HepG2 (cell line): ENCODE measurements around the gene TOE1. TPM values are rescaled to one million over a fixed set of nuclear protein-coding genes. Genes with fewer than 3 reads are reported as not detected.

Source experiments
- CBX5 ChIP-seq: sonication (generic); formaldehyde crosslinking; IDR thresholded peaks from 2 replicates; pipeline ENCODE4 v1.4.0; 2020; ENCODE audit warnings: missing genetic modification reagents, borderline replicate concordance
- CEBPG ChIP-seq: IDR thresholded peaks from 2 replicates; pipeline ENCODE4 v1.6.1; 2016
- CHCHD3 ChIP-seq: sonication (generic); formaldehyde crosslinking; IDR thresholded peaks from 2 replicates; pipeline ENCODE4 v1.8.0; 2022; ENCODE audit warnings: mild to moderate bottlenecking, missing genetic modification reagents, moderate library complexity
- IKZF1 ChIP-seq: fragments of 450-650 bp; IDR thresholded peaks from 2 replicates; pipeline ENCODE4 v1.7.1; 2016
- KLF16 ChIP-seq, 2 experiments: sonication (generic) in 1 of 2; formaldehyde crosslinking in 1 of 2; IDR thresholded peaks; 2 replicates each; pipeline versions ENCODE4 v1.6.1 to v1.8.0; 2016 to 2023; ENCODE audit warnings: missing genetic modification reagents in 2 of 2, missing compliant biosample characterization in 1 of 2
- SMC3 ChIP-seq: IDR thresholded peaks from 2 replicates; pipeline ENCODE4 v1.6.1; 2011; ENCODE audit warnings: low read length, improper control_type of control experiment
- ZNF441 ChIP-seq: sonication (generic); formaldehyde crosslinking; IDR thresholded peaks from 2 replicates; pipeline ENCODE4 v1.7.0; 2021; ENCODE audit warnings: missing genetic modification reagents, borderline replicate concordance
- ZNF513 ChIP-seq: sonication (generic); formaldehyde crosslinking; conservative IDR thresholded peaks from 2 replicates; pipeline ENCODE4 v1.5.0; 2020; ENCODE audit warnings: missing genetic modification reagents
- ZNF563 ChIP-seq: sonication (generic); formaldehyde crosslinking; IDR thresholded peaks from 2 replicates; pipeline ENCODE4 v1.8.0; 2022; ENCODE audit warnings: mild to moderate bottlenecking, moderate library complexity, missing genetic modification reagents
- ZNF776 ChIP-seq: sonication (generic); formaldehyde crosslinking; IDR thresholded peaks from 2 replicates; pipeline ENCODE4 v1.4.0; 2020; ENCODE audit warnings: mild to moderate bottlenecking, missing genetic modification reagents
- ZSCAN22 ChIP-seq: sonication (generic); formaldehyde crosslinking; IDR thresholded peaks from 2 replicates; pipeline ENCODE4 v1.4.0; 2020; ENCODE audit warnings: mild to moderate bottlenecking, missing genetic modification reagents
- polyA plus RNA-seq, 8 experiments: library from polyadenylated mRNA; depleted of rRNA in 3 of 8; stranded (reverse) in 7 of 8; unstranded in 1 of 8; fragments of >200 nt; fragmentation: Illumina TruSeq in 4 of 8; extraction: Trizol in 4 of 8; gene quantifications; 2 replicates each; pipeline versions ENCODE4 v1.2.1 to v1.2.3, GENCODE V29; 2011 to 2016; ENCODE audit warnings: low read depth in 4 of 8, missing spikeins in 1 of 8, mixed read lengths in 1 of 8; ENCODE audit not compliant: insufficient read depth in 1 of 8
- total RNA-seq, 5 experiments: library from RNA; depleted of rRNA; stranded (reverse); fragments of >200 nt; fragmentation: Illumina TruSeq; extraction: Trizol; gene quantifications; 2 replicates each; pipeline ENCODE4 v1.2.3, GENCODE V29; 2016; ENCODE audit warnings: low read depth in 1 of 5
- TF ChIP-seq, protein P1 (sequence below): sonication (generic); formaldehyde crosslinking; IDR thresholded peaks from 2 replicates; pipeline ENCODE4 v1.5.0; 2020; ENCODE audit warnings: mild to moderate bottlenecking, missing genetic modification reagents, borderline replicate concordance
- TF ChIP-seq, protein P2 (sequence below): sonication (generic); formaldehyde crosslinking; IDR thresholded peaks from 2 replicates; pipeline ENCODE4 v1.8.0; 2022; ENCODE audit warnings: mild to moderate bottlenecking, missing genetic modification reagents, moderate library complexity
- TF ChIP-seq, protein P3 (sequence below): sonication (generic); formaldehyde crosslinking; IDR thresholded peaks from 2 replicates; pipeline ENCODE4 v1.4.0; 2020; ENCODE audit warnings: missing genetic modification reagents

The TOE1 gene
- total and polyA plus RNA-seq, 2 of the 13 experiments (the other 11 are each of a cell fraction or from before 2014, with no cell fraction given) = 14.1 to 19.0 TPM

DNA sequence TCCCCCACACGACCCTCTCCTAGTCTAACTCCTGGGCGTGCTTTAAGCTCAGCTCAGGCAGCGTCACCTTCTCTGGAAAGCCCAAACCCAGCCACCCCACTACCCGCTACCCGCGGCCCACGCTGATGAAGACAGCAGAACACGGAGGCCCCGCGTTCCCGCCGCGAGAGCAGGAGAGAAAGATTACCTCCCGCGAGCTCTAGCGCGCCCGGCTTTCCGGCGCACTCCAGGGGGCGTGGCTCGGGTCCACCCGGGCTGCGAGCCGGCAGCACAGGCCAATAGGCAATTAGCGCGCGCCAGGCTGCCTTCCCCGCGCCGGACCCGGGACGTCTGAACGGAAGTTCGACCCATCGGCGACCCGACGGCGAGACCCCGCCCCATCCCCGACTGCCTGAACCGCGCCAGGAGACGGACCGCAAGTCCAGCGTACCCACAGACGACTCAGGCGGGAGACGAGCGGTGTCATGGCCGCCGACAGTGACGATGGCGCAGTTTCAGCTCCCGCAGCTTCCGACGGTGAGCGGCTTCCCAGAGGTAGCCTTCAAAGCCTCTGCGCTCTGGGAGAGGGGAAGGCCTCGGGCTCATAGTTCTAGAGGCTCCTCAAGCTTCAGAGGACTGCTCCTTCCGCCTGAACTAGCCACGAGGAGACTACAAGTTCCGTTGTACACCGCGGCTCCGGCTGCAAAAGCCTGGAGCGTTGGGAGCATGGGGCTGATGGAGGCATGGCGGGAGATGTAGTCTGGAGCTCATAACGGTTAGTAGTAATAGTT is at the start of gene TOE1, which contains the start of gene MUTYH (continued):
- TF ChIP-seq, protein P1, sequence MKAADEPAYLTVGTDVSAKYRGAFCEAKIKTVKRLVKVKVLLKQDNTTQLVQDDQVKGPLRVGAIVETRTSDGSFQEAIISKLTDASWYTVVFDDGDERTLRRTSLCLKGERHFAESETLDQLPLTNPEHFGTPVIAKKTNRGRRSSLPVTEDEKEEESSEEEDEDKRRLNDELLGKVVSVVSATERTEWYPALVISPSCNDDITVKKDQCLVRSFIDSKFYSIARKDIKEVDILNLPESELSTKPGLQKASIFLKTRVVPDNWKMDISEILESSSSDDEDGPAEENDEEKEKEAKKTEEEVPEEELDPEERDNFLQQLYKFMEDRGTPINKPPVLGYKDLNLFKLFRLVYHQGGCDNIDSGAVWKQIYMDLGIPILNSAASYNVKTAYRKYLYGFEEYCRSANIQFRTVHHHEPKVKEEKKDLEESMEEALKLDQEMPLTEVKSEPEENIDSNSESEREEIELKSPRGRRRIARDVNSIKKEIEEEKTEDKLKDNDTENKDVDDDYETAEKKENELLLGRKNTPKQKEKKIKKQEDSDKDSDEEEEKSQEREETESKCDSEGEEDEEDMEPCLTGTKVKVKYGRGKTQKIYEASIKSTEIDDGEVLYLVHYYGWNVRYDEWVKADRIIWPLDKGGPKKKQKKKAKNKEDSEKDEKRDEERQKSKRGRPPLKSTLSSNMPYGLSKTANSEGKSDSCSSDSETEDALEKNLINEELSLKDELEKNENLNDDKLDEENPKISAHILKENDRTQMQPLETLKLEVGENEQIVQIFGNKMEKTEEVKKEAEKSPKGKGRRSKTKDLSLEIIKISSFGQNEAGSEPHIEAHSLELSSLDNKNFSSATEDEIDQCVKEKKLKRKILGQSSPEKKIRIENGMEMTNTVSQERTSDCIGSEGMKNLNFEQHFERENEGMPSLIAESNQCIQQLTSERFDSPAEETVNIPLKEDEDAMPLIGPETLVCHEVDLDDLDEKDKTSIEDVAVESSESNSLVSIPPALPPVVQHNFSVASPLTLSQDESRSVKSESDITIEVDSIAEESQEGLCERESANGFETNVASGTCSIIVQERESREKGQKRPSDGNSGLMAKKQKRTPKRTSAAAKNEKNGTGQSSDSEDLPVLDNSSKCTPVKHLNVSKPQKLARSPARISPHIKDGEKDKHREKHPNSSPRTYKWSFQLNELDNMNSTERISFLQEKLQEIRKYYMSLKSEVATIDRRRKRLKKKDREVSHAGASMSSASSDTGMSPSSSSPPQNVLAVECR (CRISPR knock-in tag) = peak; percentile 99
- TF ChIP-seq ZNF441 (CRISPR knock-in tag) = peak; percentile 20; the same call in 1 of the 2 replicates
- 0 out of 2 replicates have a peak, but pooled peaks have one; percentile 59 for TF ChIP-seq ZNF563 (CRISPR knock-in tag)
- TF ChIP-seq CEBPG = 0 out of 2 replicates have a peak, but pooled peaks have one; percentile 13
- TF ChIP-seq CBX5 (CRISPR knock-in tag) = peak; percentile 23; the same call in 1 of the 2 replicates
- TF ChIP-seq ZNF776 (CRISPR knock-in tag) = peak; percentile 34; the same call in 1 of the 2 replicates
- TF ChIP-seq ZSCAN22 (CRISPR knock-in tag) = no peak
- no peak for TF ChIP-seq CHCHD3 (CRISPR knock-in tag)
- TF ChIP-seq, protein P2, sequence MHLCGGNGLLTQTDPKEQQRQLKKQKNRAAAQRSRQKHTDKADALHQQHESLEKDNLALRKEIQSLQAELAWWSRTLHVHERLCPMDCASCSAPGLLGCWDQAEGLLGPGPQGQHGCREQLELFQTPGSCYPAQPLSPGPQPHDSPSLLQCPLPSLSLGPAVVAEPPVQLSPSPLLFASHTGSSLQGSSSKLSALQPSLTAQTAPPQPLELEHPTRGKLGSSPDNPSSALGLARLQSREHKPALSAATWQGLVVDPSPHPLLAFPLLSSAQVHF (CRISPR knock-in tag) = no peak; the same call in 1 of the 2 replicates
- TF ChIP-seq KLF16 (CRISPR knock-in tag; IDR thresholded peaks at IDR 0.05) = peak in 1 of 2 experiments; percentile 72; a peak in 2 of 4 replicates
- TF ChIP-seq, protein P3, sequence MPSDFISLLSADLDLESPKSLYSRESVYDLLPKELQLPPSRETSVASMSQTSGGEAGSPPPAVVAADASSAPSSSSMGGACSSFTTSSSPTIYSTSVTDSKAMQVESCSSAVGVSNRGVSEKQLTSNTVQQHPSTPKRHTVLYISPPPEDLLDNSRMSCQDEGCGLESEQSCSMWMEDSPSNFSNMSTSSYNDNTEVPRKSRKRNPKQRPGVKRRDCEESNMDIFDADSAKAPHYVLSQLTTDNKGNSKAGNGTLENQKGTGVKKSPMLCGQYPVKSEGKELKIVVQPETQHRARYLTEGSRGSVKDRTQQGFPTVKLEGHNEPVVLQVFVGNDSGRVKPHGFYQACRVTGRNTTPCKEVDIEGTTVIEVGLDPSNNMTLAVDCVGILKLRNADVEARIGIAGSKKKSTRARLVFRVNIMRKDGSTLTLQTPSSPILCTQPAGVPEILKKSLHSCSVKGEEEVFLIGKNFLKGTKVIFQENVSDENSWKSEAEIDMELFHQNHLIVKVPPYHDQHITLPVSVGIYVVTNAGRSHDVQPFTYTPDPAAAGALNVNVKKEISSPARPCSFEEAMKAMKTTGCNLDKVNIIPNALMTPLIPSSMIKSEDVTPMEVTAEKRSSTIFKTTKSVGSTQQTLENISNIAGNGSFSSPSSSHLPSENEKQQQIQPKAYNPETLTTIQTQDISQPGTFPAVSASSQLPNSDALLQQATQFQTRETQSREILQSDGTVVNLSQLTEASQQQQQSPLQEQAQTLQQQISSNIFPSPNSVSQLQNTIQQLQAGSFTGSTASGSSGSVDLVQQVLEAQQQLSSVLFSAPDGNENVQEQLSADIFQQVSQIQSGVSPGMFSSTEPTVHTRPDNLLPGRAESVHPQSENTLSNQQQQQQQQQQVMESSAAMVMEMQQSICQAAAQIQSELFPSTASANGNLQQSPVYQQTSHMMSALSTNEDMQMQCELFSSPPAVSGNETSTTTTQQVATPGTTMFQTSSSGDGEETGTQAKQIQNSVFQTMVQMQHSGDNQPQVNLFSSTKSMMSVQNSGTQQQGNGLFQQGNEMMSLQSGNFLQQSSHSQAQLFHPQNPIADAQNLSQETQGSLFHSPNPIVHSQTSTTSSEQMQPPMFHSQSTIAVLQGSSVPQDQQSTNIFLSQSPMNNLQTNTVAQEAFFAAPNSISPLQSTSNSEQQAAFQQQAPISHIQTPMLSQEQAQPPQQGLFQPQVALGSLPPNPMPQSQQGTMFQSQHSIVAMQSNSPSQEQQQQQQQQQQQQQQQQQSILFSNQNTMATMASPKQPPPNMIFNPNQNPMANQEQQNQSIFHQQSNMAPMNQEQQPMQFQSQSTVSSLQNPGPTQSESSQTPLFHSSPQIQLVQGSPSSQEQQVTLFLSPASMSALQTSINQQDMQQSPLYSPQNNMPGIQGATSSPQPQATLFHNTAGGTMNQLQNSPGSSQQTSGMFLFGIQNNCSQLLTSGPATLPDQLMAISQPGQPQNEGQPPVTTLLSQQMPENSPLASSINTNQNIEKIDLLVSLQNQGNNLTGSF (CRISPR knock-in tag) = peak; percentile 52; the same call in 1 of the 2 replicates
- TF ChIP-seq ZNF513 (CRISPR knock-in tag) = no peak
- no peak for TF ChIP-seq IKZF1
- TF ChIP-seq SMC3 = no peak
